ENCODE data around the gene RGS6.

The RGS6 gene

DNA sequence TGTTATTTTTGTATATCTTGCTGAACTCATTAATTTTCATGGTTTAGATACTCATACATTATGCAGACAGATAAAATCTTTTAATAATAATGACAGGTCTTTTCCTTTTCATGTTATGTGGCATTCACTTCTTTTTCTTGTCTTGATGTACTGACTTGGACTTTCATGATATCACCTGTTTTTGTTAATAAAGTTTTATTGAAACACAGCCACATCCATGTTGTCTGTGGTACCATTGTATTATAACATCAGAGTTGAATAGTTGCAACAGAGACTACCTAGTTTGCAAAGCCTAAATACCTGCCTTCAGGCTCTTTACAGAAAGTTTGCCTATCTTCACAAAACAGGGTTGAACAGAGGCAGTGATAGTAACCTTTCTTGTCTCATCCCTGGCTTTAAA lies 85.1 kb downstream of the RGS6 start:
- DNase-seq, result no peak

- no peak for DNase-seq
These were observed 91.2 kb downstream of the RGS6 start for GRCh38 chr14:72023128-72024042.

GRCh38 chr14:72024043-72024407 lies 91.8 kb downstream of the RGS6 start:
- no peak for DNase-seq

- DNase-seq, result no peak
These were observed 92.3 kb downstream of the RGS6 start for GRCh38 chr14:72024504-72024903.

DNA sequence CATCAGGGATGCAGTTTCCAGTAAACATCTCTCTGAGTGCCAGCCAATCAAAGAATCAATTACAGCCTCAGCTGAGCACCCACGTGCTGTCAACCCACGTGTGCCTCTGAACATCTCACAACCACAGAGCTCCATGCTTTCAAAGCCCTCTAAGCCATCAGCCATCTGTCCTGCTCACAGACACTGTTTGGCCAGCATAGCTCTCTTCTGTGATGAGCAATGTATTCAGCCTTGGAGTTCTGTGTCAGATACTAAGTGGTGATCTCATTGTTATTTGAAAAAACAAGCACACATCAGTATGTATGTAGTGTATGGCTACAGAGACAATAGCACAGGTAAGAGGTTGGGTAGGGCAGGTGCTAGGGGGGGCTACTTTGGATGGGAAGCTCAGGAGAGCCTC lies 94.3 kb downstream of the RGS6 start:
- DNase-seq, result no peak

- DNase-seq, result no peak
These were observed 94.8 kb downstream of the RGS6 start for GRCh38 chr14:72027061-72027460.

DNA sequence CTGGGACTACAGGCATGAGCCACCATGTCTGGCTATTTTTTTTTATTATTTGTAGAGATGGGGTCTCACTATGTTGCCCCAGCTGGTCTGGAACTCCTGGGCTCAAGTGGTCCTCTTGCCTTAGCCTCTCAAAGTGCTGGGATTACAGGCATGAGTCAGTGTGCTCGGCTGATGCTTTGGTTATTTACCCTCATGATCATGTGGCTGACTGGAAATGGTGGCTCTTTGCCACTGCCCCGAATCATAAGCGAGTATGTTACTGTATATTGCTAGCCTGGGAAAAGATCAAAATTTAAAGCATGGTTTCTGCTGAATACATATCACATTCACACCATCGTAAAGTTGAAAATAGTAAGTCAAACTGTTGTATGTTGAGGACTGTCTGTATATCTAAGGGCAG lies 101.1 kb downstream of the RGS6 start:
- no peak for DNase-seq

DNA sequence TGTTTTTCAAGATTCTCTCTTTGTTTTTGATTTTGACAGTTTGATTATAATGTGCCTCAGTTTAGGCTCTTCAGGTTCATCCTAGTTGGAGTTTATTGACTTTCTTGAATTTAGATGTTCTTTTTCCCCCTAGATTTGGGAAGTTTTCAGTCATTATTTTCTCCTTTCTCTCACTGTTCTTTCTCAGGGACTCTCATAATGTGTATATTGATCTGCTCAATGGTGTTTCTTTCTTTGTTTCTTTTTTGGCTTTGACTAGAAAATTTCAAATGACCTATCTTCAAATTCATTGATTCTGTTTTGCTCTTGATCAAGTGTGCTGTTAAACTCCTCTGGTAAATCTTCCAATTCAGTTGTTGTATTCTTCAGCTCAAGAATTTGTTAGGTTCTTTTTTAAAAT lies 108.3 kb downstream of the RGS6 start:
- no peak for DNase-seq

DNA sequence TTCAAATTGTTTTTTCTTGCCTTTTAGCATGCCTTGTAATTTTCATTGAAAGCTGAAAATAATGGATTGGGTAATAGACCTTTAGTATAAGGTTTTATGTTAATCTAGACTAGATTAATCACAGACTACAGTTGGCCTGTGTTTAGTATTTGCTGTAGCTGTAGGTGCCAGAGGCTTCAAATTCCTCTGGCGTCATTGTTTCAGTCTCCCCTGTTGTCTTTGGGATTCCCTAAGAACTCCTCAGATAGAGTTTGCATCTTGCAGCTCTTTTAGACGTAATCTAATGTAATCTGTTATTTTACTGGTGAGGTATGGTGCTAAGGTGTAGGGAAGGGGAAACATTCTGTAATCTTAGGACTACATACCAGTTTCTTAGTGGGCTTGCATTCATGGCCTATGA lies 113.0 kb downstream of the RGS6 start:
- no peak for DNase-seq

GRCh38 chr14:72045885-72046284 lies 113.7 kb downstream of the RGS6 start:
- no peak for DNase-seq

GRCh38 chr14:72049462-72049861 lies 117.2 kb downstream of the RGS6 start:
- no peak for DNase-seq

GRCh38 chr14:72052356-72052755 lies 120.1 kb downstream of the RGS6 start:
- no peak for DNase-seq

DNA sequence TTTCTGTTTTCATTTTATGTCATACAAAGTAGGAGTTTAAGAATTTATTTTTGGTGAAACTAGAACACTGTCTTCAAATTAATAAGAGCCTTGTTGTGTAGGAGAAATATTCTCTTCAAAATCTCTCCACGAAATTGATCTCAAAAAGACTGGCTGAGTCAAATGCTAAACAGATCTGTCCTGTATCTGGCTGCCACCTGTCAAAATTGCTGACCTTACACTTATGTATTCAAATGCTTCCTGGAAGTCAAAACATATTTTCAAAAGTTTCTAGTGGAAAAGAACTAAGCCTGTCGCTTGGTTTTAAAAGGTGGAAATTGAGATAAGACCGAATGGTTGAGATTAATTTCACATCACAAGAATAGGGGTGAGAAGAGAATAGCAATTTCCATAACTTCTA lies 121.4 kb downstream of the RGS6 start:
- no peak for DNase-seq

DNA sequence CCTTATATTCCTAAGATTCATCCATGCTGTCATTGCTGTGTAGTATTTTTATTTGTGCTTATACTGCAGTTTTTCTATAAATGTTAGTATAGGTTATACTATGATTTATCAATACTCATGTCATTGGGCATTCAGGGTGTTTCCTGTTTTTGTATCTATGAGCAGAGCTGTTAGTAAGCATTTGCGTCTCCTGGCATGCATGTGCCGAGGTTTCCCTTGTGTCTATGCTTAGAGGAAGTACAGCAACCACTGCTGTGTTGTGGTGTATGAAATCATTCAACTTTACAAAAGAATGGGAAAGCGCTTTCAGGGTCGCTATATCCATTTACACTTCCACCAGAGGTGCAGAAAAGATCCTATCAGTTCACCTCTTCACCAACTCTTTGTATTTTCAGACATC lies 122.7 kb downstream of the RGS6 start:
- DNase-seq, result no peak

GRCh38 chr14:72057701-72058285 lies 125.6 kb downstream of the RGS6 start:
- DNase-seq, result no peak

DNA sequence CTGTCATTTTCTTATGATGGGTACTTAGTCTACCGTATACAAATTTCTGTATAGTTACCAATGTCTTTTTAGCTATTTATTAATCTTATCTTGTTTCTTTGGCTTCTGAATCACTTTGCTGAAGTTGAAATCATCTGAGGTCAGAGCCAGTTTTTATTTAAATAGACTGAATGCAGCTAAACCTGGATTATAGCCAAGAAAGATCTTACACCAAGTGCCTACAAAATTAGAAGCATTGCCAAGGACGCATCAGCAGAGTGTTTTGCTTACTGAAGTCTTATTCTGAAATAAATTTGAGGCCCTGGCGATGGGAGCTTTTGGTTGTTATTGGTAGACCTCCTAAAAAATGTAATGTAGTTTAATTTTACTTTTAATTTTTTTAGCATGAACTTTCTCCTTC lies 128.2 kb downstream of the RGS6 start:
- DNase-seq, result no peak

GRCh38 chr14:72060917-72061316 lies 128.7 kb downstream of the RGS6 start:
- DNase-seq, result no peak

DNA sequence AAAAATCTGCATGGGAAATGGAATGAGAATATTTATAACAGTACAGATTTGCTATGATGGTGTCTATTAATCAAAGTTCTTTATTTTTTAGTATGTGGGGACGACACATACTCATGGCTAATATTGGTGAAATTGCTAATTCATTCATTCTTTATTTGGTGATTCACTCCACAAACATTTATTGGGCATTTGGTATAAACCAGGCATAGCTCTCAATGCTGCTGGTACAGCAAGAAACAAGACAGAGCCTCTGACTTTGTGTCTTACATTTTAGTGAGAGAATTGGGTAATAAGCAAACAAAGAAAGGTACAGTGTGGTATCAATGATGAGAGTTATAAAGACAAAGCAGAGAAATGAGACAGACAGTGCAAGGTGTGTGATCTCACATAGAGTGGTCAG lies 129.5 kb downstream of the RGS6 start:
- DNase-seq, result no peak

GRCh38 chr14:72063761-72064282 lies 131.6 kb downstream of the RGS6 start:
- no peak for DNase-seq

GRCh38 chr14:72064501-72064900 lies 132.3 kb downstream of the RGS6 start:
- no peak for DNase-seq

DNA sequence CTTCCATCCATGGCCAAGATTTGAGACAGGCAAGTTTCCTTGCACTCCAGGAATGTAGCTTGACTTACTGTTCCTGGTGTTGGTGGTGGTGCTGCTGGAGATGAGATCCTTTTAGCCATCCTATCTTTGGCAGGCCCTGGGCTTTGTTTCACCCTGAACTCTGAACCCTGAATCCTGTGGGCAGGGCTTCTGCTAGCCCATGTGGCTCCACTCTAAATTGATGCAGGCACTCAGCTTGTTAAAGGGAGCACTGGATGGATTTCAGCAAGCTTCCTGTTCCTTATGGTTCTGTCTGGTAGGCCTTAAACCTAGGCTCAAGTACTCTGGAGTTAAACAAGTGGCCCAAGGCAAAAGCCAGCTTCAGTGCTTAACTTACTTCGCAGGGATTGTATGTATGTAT lies 138.2 kb downstream of the RGS6 start:
- DNase-seq, result no peak

GRCh38 chr14:72075649-72076334 lies 143.6 kb downstream of the RGS6 start:
- no peak for DNase-seq

DNA sequence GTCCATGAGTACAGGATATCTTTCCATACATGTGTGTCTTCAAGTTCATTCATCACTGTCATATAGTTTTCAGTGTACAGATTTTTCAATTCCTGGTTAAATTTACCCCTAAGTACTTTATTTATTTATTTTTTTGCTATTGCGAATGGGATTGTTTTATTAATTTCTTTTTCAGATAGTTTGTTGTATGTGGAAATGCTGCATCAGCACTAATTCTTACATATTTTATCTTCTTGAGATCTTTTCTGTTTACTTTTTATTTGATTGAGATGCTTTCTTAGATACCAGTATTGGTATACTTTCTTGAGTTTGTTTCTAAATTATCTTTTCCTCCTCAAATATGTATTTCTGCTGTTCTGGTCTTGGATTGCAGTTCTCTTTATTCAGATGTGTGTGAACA lies 148.9 kb downstream of the RGS6 start:
- DNase-seq, result no peak

GRCh38 chr14:72084935-72085334 lies 152.7 kb downstream of the RGS6 start:
- DNase-seq, result no peak
